H1 (cell line): ENCODE data around the gene GJD2. TPM values are rescaled to one million over a fixed set of nuclear protein-coding genes. Genes with fewer than 3 reads are reported as not detected.
A peak's percentile ranks its signal among the peaks of the same experiment; 100 is the strongest.

ENCODE experiments used
- BCL11A ChIP-seq, 2 experiments: IDR thresholded peaks; one replicate each; pipeline ENCODE4 v1.6.1; 2011; ENCODE audit warnings: low read depth in 2 of 2, low read length in 2 of 2, mild to moderate bottlenecking in 2 of 2
- CREB1 ChIP-seq: IDR thresholded peaks from 2 replicates; pipeline ENCODE4 v1.6.1; 2012; ENCODE audit warnings: inconsistent platforms
- CTBP2 ChIP-seq: IDR thresholded peaks from 2 replicates; pipeline ENCODE4 v1.7.0; 2011; ENCODE audit warnings: borderline replicate concordance, mild to moderate bottlenecking, moderate library complexity, mixed read lengths, low read length; ENCODE audit not compliant: insufficient read depth, insufficient read length
- EZH2 ChIP-seq: fragments of 200-600 bp; sonication (generic); IDR thresholded peaks from 2 replicates; pipeline ENCODE4 v1.7.1; 2012; ENCODE audit warnings: low read depth, mild to moderate bottlenecking, moderate library complexity, low read length, inconsistent platforms; ENCODE audit not compliant: severe bottlenecking
- NANOG ChIP-seq: IDR thresholded peaks from 2 replicates; pipeline ENCODE4 v1.6.1; 2011; ENCODE audit warnings: low read length, low read depth, mild to moderate bottlenecking, inconsistent platforms; ENCODE audit not compliant: insufficient read depth, poor library complexity, severe bottlenecking
- POLR2A ChIP-seq, 2 experiments: IDR thresholded peaks; 1 replicate in 1 of 2; 2 replicates in 1 of 2; pipeline ENCODE4 v1.6.1; 2011; ENCODE audit warnings: low read depth in 2 of 2, low read length in 2 of 2, mild to moderate bottlenecking in 2 of 2; ENCODE audit errors: control extremely low read depth in 1 of 2
- SIX5 ChIP-seq: IDR thresholded peaks from 2 replicates; pipeline ENCODE4 v1.6.1; 2011; ENCODE audit warnings: mild to moderate bottlenecking, low read depth, low read length
- SUZ12 ChIP-seq: fragments of 200-600 bp; sonication (generic); IDR thresholded peaks from 2 replicates; pipeline ENCODE4 v1.6.1; 2012; ENCODE audit warnings: mild to moderate bottlenecking, inconsistent platforms, low read length, moderate library complexity, mixed read lengths
- YY1 ChIP-seq: IDR thresholded peaks from 2 replicates; pipeline ENCODE4 v1.6.1; 2011; ENCODE audit warnings: low read depth, mild to moderate bottlenecking, low read length
- polyA plus RNA-seq, 7 experiments: library from polyadenylated mRNA; depleted of rRNA in 3 of 7; stranded (reverse) in 5 of 7; unstranded in 2 of 7; fragments of >200 nt in 5 of 7; fragments of 200-250 nt in 2 of 7; gene quantifications; 1 replicate in 5 of 7; 2 replicates in 1 of 7; 4 replicates in 1 of 7; pipeline versions ENCODE4 v1.2.1 to v1.2.3, GENCODE V29; 2011 to 2013; ENCODE audit warnings: missing spikeins in 2 of 7, mixed read lengths in 2 of 7
- total RNA-seq: library from RNA; stranded (reverse); fragmentation: NEBNext Ultra II Directional; extraction: Animal tissue kit (Norgen Biotek cat#: 25700); gene quantifications from 2 replicates; pipeline ENCODE4 v1.2.1, GENCODE V29; 2021
- TF ChIP-seq, protein P1 (sequence below): IDR thresholded peaks from 2 replicates; pipeline ENCODE4 v1.6.1; 2012; ENCODE audit warnings: low read length, inconsistent platforms

Gene GJD2
- total and polyA plus RNA-seq, 2 of the 8 experiments (the other 6 are each of a cell fraction or from before 2014, with no cell fraction given), result 0.39 to 0.54 TPM

DNA sequence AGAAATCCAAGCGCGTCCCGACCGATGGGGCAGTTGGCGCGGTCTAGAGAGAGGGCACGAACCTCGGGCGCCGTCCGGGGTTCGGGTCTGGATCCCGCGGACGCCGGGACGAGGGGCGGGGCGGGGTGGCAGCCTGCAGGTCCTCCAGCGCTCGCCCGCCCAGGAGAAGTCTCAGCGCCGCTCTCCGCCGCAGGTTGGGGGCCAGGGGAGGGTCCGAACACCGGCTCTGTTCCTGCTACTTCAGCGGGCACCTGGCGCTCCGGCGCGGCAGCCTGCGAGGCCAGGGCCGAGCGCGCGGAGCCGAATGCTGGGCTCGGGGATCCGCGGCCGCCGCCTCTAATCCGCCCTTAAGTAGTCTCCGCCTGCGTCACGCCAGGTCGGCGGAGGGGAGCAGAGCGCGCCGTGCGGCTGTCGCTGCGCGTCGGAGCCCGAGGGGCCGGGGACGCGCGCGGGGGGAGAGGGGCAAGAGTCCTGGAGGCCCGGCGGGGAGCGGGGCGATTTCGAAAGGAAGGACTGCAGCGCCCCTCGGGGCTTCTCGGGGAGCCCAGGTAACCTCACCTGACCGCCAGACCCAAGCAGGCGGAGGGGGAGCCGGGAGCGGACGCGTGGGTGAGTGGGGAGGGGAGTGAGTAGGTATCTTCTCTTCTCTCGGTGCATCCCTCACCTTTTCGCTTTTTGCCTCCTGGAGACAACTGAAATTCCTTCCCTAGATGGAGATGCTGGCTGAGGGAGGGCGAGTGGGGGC lies at the start of gene GJD2 (continued):
- no peak for TF ChIP-seq BCL11A (IDR thresholded peaks at IDR 0.05; ENCODE audit: low read depth in 2 of 2, low read length in 2 of 2)
- TF ChIP-seq, protein P1, sequence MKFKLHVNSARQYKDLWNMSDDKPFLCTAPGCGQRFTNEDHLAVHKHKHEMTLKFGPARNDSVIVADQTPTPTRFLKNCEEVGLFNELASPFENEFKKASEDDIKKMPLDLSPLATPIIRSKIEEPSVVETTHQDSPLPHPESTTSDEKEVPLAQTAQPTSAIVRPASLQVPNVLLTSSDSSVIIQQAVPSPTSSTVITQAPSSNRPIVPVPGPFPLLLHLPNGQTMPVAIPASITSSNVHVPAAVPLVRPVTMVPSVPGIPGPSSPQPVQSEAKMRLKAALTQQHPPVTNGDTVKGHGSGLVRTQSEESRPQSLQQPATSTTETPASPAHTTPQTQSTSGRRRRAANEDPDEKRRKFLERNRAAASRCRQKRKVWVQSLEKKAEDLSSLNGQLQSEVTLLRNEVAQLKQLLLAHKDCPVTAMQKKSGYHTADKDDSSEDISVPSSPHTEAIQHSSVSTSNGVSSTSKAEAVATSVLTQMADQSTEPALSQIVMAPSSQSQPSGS, result no peak
- TF ChIP-seq YY1, result no peak
- TF ChIP-seq EZH2, result peak; percentile 47
- TF ChIP-seq SIX5, result no peak
- TF ChIP-seq NANOG, result no peak
- peak; percentile 58 for TF ChIP-seq CREB1
- TF ChIP-seq CTBP2, result no peak
- TF ChIP-seq SUZ12, result peak; percentile 53
- no peak for TF ChIP-seq POLR2A (IDR thresholded peaks at IDR 0.05; ENCODE audit: control extremely low read depth in 1 of 2, low read depth in 2 of 2, low read length in 2 of 2)
